HepG2 (cell line): ENCODE measurements around the gene MYH10. TPM values are rescaled to one million over a fixed set of nuclear protein-coding genes. Genes with fewer than 3 reads are reported as not detected.

Experiments
- AKAP8 ChIP-seq: sonication (generic); formaldehyde crosslinking; IDR thresholded peaks from 2 replicates; pipeline ENCODE4 v1.5.1; 2020; ENCODE audit warnings: mild to moderate bottlenecking, missing genetic modification reagents
- ATAD3A ChIP-seq: sonication (generic); formaldehyde crosslinking; IDR thresholded peaks from 2 replicates; pipeline ENCODE4 v1.4.0; 2020; ENCODE audit warnings: missing genetic modification reagents
- CEBPB ChIP-seq: IDR thresholded peaks from 2 replicates; pipeline ENCODE4 v1.6.1; 2011; ENCODE audit warnings: low read depth, low read length, improper control_type of control experiment, borderline replicate concordance
- CHD2 ChIP-seq: IDR thresholded peaks from 2 replicates; pipeline ENCODE4 v1.6.1; 2011; ENCODE audit warnings: low read depth, low read length, improper control_type of control experiment
- ELF4 ChIP-seq: sonication (generic); formaldehyde crosslinking; IDR thresholded peaks from 2 replicates; pipeline ENCODE4 v1.5.0; 2020; ENCODE audit warnings: missing genetic modification reagents, mild to moderate bottlenecking, moderate library complexity, borderline replicate concordance
- HCFC1 ChIP-seq: fragments of 150-350 bp; IDR thresholded peaks from 2 replicates; pipeline ENCODE4 v1.6.1; 2014; ENCODE audit warnings: low read depth, low read length
- HNRNPLL ChIP-seq: fragments of 200-400 bp; formaldehyde crosslinking; IDR thresholded peaks from 2 replicates; pipeline ENCODE4 v1.6.1; 2017; ENCODE audit warnings: mild to moderate bottlenecking, low read depth, low read length; ENCODE audit not compliant: poor library complexity, severe bottlenecking
- KDM5A ChIP-seq: fragments of 200-600 bp; sonication (generic); IDR thresholded peaks from 2 replicates; pipeline ENCODE4 v1.7.0; 2018; ENCODE audit warnings: antibody characterized with exemption, mild to moderate bottlenecking, low read length, borderline replicate concordance
- MBD4 ChIP-seq: IDR thresholded peaks from 2 replicates; pipeline ENCODE4 v1.6.1; 2012; ENCODE audit warnings: low read length, inconsistent platforms, borderline replicate concordance
- MXD4 ChIP-seq: IDR thresholded peaks from 2 replicates; pipeline ENCODE4 v1.6.1; 2016; ENCODE audit warnings: mild to moderate bottlenecking, missing biosample characterization, missing genetic modification reagents
- PHF8 ChIP-seq: sonication (generic); formaldehyde crosslinking; IDR thresholded peaks from 2 replicates; pipeline ENCODE4 v1.5.0; 2020; ENCODE audit warnings: missing genetic modification reagents
- POLR2G ChIP-seq: fragments of 200-400 bp; formaldehyde crosslinking; IDR thresholded peaks from 2 replicates; pipeline ENCODE4 v1.6.1; 2018; ENCODE audit warnings: mild to moderate bottlenecking, low read depth, low read length, moderate library complexity
- RBM39 ChIP-seq: fragments of 200-400 bp; formaldehyde crosslinking; IDR thresholded peaks from one replicate; pipeline ENCODE4 v1.6.1; 2018; ENCODE audit warnings: antibody characterized with exemption, mild to moderate bottlenecking, low read depth, low read length; ENCODE audit not compliant: poor library complexity, severe bottlenecking
- RFX5 ChIP-seq: IDR thresholded peaks from 2 replicates; pipeline ENCODE4 v1.6.1; 2011; ENCODE audit warnings: low read depth, low read length, improper control_type of control experiment
- SALL1 ChIP-seq: sonication (generic); formaldehyde crosslinking; IDR thresholded peaks from 2 replicates; pipeline ENCODE4 v1.8.0; 2022; ENCODE audit warnings: mild to moderate bottlenecking, missing genetic modification reagents
- TBP ChIP-seq: sonication (generic); formaldehyde crosslinking; IDR thresholded peaks from 2 replicates; pipeline ENCODE4 v1.5.0; 2020; ENCODE audit warnings: missing genetic modification reagents
- TFE3 ChIP-seq: IDR thresholded peaks from 2 replicates; pipeline ENCODE4 v1.6.1; 2016
- THYN1 ChIP-seq: sonication (generic); formaldehyde crosslinking; IDR thresholded peaks from 2 replicates; pipeline ENCODE4 v1.8.1; 2023; ENCODE audit warnings: low read depth, mild to moderate bottlenecking, moderate library complexity, missing genetic modification reagents, borderline replicate concordance
- ZC3H13 ChIP-seq: sonication (generic); formaldehyde crosslinking; IDR thresholded peaks from 2 replicates; pipeline ENCODE4 v1.8.1; 2023; ENCODE audit warnings: mild to moderate bottlenecking, missing genetic modification reagents, moderate library complexity
- ZMAT3 ChIP-seq: sonication (generic); formaldehyde crosslinking; conservative IDR thresholded peaks from 2 replicates; pipeline ENCODE4 v1.7.0; 2021; ENCODE audit warnings: missing genetic modification reagents
- ZNF20 ChIP-seq: sonication (generic); formaldehyde crosslinking; IDR thresholded peaks from 2 replicates; pipeline ENCODE4 v1.4.0; 2020; ENCODE audit warnings: mild to moderate bottlenecking, moderate library complexity, missing genetic modification reagents
- ZNF350 ChIP-seq: sonication (generic); formaldehyde crosslinking; IDR thresholded peaks from 2 replicates; pipeline ENCODE4 v1.4.0; 2020; ENCODE audit warnings: mild to moderate bottlenecking, low read depth, missing genetic modification reagents, borderline replicate concordance
- ZNF451 ChIP-seq: sonication (generic); formaldehyde crosslinking; IDR thresholded peaks from 2 replicates; pipeline ENCODE4 v1.5.0; 2020; ENCODE audit warnings: mild to moderate bottlenecking, missing genetic modification reagents
- ZNF558 ChIP-seq: sonication (generic); formaldehyde crosslinking; IDR thresholded peaks from 2 replicates; pipeline ENCODE4 v1.9.0; 2022; ENCODE audit warnings: mild to moderate bottlenecking, missing genetic modification reagents, borderline replicate concordance
- ZNF644 ChIP-seq: IDR thresholded peaks from 2 replicates; pipeline ENCODE4 v1.6.1; 2016; ENCODE audit warnings: low read depth
- ZNF737 ChIP-seq: sonication (generic); formaldehyde crosslinking; IDR thresholded peaks from 2 replicates; pipeline ENCODE4 v1.5.0; 2020; ENCODE audit warnings: missing genetic modification reagents, mild to moderate bottlenecking, borderline replicate concordance
- ZNF891 ChIP-seq: sonication (generic); formaldehyde crosslinking; IDR thresholded peaks from 2 replicates; pipeline ENCODE4 v1.5.0; 2020; ENCODE audit warnings: mild to moderate bottlenecking, missing genetic modification reagents
- polyA plus RNA-seq, 8 experiments: library from polyadenylated mRNA; depleted of rRNA in 3 of 8; stranded (reverse) in 7 of 8; unstranded in 1 of 8; fragments of >200 nt; fragmentation: Illumina TruSeq in 4 of 8; extraction: Trizol in 4 of 8; gene quantifications; 2 replicates each; pipeline versions ENCODE4 v1.2.1 to v1.2.3, GENCODE V29; 2011 to 2016; ENCODE audit warnings: low read depth in 4 of 8, missing spikeins in 1 of 8, mixed read lengths in 1 of 8; ENCODE audit not compliant: insufficient read depth in 1 of 8
- total RNA-seq, 5 experiments: library from RNA; depleted of rRNA; stranded (reverse); fragments of >200 nt; fragmentation: Illumina TruSeq; extraction: Trizol; gene quantifications; 2 replicates each; pipeline ENCODE4 v1.2.3, GENCODE V29; 2016; ENCODE audit warnings: low read depth in 1 of 5
- TF ChIP-seq, protein P1 (sequence below): sonication (generic); formaldehyde crosslinking; IDR thresholded peaks from 2 replicates; pipeline ENCODE4 v1.8.0; 2022; ENCODE audit warnings: missing genetic modification reagents, mild to moderate bottlenecking, inconsistent platforms, borderline replicate concordance
- TF ChIP-seq, protein P2 (sequence below): sonication (generic); formaldehyde crosslinking; IDR thresholded peaks from 2 replicates; pipeline ENCODE4 v1.5.0; 2020; ENCODE audit warnings: missing genetic modification reagents, mild to moderate bottlenecking, borderline replicate concordance

Gene MYH10
- total and polyA plus RNA-seq, 2 of the 13 experiments (the other 11 are each of a cell fraction or from before 2014, with no cell fraction given): 43.4 to 68.6 TPM

- TF ChIP-seq ATAD3A (CRISPR knock-in tag) (no peak), THYN1 (CRISPR knock-in tag) (peak; percentile 62; the same call in 1 of the 2 replicates), TFE3 (CRISPR knock-in tag) (no peak), ZNF737 (CRISPR knock-in tag) (no peak), MXD4 (CRISPR knock-in tag) (0 out of 2 replicates have a peak, but pooled peaks have one; percentile 23), ZNF558 (CRISPR knock-in tag) (no peak), PHF8 (peak; percentile 44; the same call in 1 of the 2 replicates), SALL1 (peak; percentile 53), POLR2G (no peak), CHD2 (no peak), ZMAT3 (CRISPR knock-in tag) (0 out of 2 replicates have a peak, but pooled peaks have one; percentile 12), HNRNPLL (peak; percentile 95), RFX5 (no peak), AKAP8 (CRISPR knock-in tag) (no peak), ZNF350 (CRISPR knock-in tag) (no peak), ZNF644 (CRISPR knock-in tag) (no peak), ZNF891 (CRISPR knock-in tag) (peak; percentile 74; the same call in 1 of the 2 replicates), KDM5A (0 out of 2 replicates have a peak, but pooled peaks have one; percentile 7), MBD4 (no peak), ELF4 (CRISPR knock-in tag) (peak; percentile 73; the same call in 1 of the 2 replicates), HCFC1 (no peak), ZC3H13 (CRISPR knock-in tag) (0 out of 2 replicates have a peak, but pooled peaks have one; percentile 39), ZNF20 (CRISPR knock-in tag) (no peak), RBM39 (no peak), TBP (no peak), ZNF451 (CRISPR knock-in tag) (peak; percentile 62; the same call in 1 of the 2 replicates), CEBPB (no peak)
- TF ChIP-seq, protein P1, sequence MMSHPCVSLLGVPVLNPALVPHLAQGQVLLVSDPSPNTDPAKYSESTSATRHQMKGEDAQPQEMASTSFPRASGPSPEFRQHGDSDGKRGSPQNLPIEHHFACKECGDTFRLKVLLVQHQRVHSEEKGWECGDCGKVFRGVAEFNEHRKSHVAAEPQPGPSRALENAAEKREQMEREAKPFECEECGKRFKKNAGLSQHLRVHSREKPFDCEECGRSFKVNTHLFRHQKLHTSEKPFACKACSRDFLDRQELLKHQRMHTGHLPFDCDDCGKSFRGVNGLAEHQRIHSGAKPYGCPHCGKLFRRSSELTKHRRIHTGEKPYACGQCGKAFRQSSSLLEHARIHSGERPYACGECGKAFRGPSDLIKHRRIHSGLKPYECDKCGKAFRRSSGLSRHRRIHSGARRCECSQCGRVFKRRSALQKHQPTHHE (CRISPR knock-in tag): no peak
- TF ChIP-seq, protein P2, sequence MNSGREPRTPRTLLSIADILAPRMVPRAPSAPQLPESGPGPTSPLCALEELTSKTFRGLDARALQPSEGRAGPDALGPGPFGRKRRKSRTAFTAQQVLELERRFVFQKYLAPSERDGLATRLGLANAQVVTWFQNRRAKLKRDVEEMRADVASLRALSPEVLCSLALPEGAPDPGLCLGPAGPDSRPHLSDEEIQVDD: no peak
Observed at GRCh38 chr17:8436169-8436843, 194.2 kb downstream of the MYH10 start (continued).
